GM08714 (cell line): ENCODE results near the gene SLC39A9.
"Not testable (repeated sequence)": the region's sequence is repeated elsewhere in the genome, so short reads cannot be mapped to it uniquely, and the experiment has no call there.

Experiments used
- H3K4me3 ChIP-seq: fragments of 200-500 bp; sonication (Bioruptor generic); 2 replicates; pipeline ENCODE4 v1.5.1; 2014; ENCODE audit warnings: mild to moderate bottlenecking, low read length, inconsistent platforms
- ZNF274 ChIP-seq: IDR thresholded peaks from 2 replicates; pipeline ENCODE4 v1.6.1; 2012; ENCODE audit warnings: mild to moderate bottlenecking, low read depth, low read length

Gene SLC39A9

GRCh38 chr14:69460093-69460701 is 61.7 kb downstream of the SLC39A9 start:
- no peak overlapping the region for H3K4me3 ChIP-seq
- no peak for TF ChIP-seq ZNF274

GRCh38 chr14:69464379-69464778 is 65.9 kb downstream of the SLC39A9 start:
- H3K4me3 ChIP-seq: no peak overlapping the region
- no peak for TF ChIP-seq ZNF274

GRCh38 chr14:69464829-69465228 is 66.3 kb downstream of the SLC39A9 start:
- no peak overlapping the region for H3K4me3 ChIP-seq
- TF ChIP-seq ZNF274: no peak

GRCh38 chr14:69468949-69469348 is 70.5 kb downstream of the SLC39A9 start:
- no peak overlapping the region for H3K4me3 ChIP-seq

GRCh38 chr14:69471436-69471835 is 72.9 kb downstream of the SLC39A9 start:
- TF ChIP-seq ZNF274: no peak
- no peak overlapping the region for H3K4me3 ChIP-seq

More at GRCh38 chr14:69468949-69469348, 70.5 kb downstream of the SLC39A9 start:
- TF ChIP-seq ZNF274: no peak

- TF ChIP-seq ZNF274: no peak
- H3K4me3 ChIP-seq: no peak overlapping the region
Measured at GRCh38 chr14:69471916-69472315, 73.4 kb downstream of the SLC39A9 start.

GRCh38 chr14:69473260-69473659 is 74.8 kb downstream of the SLC39A9 start:
- TF ChIP-seq ZNF274: no peak
- no peak overlapping the region for H3K4me3 ChIP-seq

- TF ChIP-seq ZNF274: no peak
- no peak overlapping the region for H3K4me3 ChIP-seq
Measured at GRCh38 chr14:69473946-69474345, 75.5 kb downstream of the SLC39A9 start.

- no peak overlapping the region for H3K4me3 ChIP-seq
- TF ChIP-seq ZNF274: no peak
Measured at GRCh38 chr14:69475194-69475818, 76.8 kb downstream of the SLC39A9 start.

- not testable (repeated sequence) for H3K4me3 ChIP-seq
Measured at GRCh38 chr14:69476824-69477450, 78.4 kb downstream of the SLC39A9 start.

- not testable (repeated sequence) for H3K4me3 ChIP-seq
Measured at GRCh38 chr14:69478055-69478454, 79.6 kb downstream of the SLC39A9 start.

- no peak overlapping the region for H3K4me3 ChIP-seq
- no peak for TF ChIP-seq ZNF274
Measured at GRCh38 chr14:69479696-69480095, 81.2 kb downstream of the SLC39A9 start.

GRCh38 chr14:69480136-69480535 is 81.6 kb downstream of the SLC39A9 start:
- no peak for TF ChIP-seq ZNF274

GRCh38 chr14:69481815-69482568 is 83.5 kb downstream of the SLC39A9 start:
- TF ChIP-seq ZNF274: no peak
- no peak overlapping the region for H3K4me3 ChIP-seq

More at GRCh38 chr14:69480136-69480535, 81.6 kb downstream of the SLC39A9 start:
- H3K4me3 ChIP-seq: no peak overlapping the region
